Erythroblast (primary cell): ENCODE measurements around the gene ARAP3.

Experiments
- GATA1 ChIP-seq: IDR thresholded peaks from 2 replicates; pipeline ENCODE4 v1.6.1; 2011; ENCODE audit warnings: low read depth, mild to moderate bottlenecking, control low read depth, low read length, moderate library complexity
- POLR2A ChIP-seq: IDR thresholded peaks from 2 replicates; pipeline ENCODE4 v1.6.1; 2011; ENCODE audit warnings: mild to moderate bottlenecking, low read length

DNA sequence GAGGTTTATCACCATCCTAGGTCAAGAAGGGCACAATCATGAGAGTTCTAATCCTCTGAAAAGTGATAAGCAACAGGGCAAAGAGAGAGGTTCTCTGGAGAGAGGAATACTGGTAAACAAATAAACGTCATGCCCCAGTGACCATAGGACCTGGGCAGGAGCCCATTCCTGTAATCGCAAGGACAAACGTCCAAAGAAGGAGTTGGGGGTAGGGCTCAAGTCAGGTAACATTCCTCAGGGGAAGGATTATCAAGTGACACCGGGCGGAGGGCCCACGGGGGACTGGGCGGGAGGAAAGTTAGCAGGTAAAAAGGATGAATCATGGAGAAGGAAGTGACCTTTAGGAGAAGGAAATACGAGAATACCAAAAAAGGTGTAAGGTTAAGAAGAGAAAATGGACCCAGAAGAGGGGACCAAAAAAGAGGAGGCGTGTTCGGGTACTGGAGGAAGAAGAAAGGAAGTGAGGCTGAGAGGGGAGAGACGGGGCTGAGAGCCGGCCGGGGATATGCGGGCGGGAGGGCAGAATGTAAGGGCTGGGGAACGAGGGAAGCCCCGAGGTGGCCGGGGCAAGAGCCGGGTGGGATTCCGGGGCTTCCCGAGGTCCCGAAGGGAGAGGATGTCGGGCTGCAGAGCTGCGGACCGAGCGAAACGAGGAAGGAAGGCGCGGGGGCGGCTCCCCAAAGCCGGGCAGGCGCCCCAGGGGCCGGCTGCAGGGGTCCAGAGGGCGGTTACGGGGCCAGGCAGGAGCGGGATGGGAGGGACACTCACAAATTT is 63.8 kb downstream of the ARAP3 start:
- TF ChIP-seq POLR2A (no peak), GATA1 (no peak)
